ENCODE data around the gene CUEDC1. TPM values are rescaled to one million over a fixed set of nuclear protein-coding genes. Genes with fewer than 3 reads are reported as not detected.

Gene CUEDC1
- total and polyA plus RNA-seq, 9 of the 15 experiments (the other 6 are each of a cell fraction or from before 2014, with no cell fraction given), result 0.20 to 4.1 (median 1.6) TPM; not detected in 1

DNA sequence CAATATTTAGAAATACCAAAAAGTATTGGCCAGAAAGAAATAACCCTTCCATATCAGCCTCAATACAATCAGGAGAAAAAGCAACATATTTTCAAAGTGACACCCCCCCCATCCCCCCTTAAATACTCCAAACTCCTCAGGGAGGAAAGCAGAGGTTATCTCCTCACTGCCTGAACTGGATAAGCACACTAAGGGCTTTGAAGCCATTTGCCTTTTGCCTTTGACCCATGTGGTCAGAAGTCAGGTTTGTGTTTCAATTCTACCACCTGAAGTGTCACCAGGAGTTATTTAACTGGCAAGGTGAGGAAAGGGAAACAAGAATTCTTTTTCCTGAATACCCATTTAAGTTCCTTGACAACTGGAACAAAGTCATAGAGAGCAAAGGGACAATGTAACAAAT, 36.3 kb upstream of the CUEDC1 start (continued):
- TF ChIP-seq ARID4B (CRISPR knock-in tag; IDR thresholded peaks at IDR 0.05) (no peak), PHTF2 (CRISPR knock-in tag; IDR thresholded peaks at IDR 0.05) (no peak), CC2D1A (IDR thresholded peaks at IDR 0.05) (no peak), GATAD2A (IDR thresholded peaks at IDR 0.05) (no peak), RBM15 (IDR thresholded peaks at IDR 0.05; ENCODE audit: insufficient read depth, low read length) (no peak), ZNF707 (CRISPR knock-in tag; conservative IDR thresholded peaks at IDR 0.05) (no peak), ZNF134 (CRISPR knock-in tag; conservative IDR thresholded peaks at IDR 0.05) (no peak), CBX2 (IDR thresholded peaks at IDR 0.05; ENCODE audit: insufficient read depth, low read length, poor library complexity, severe bottlenecking) (no peak), NFE2 (IDR thresholded peaks at IDR 0.05; ENCODE audit: low read depth) (no peak), SIX5 (IDR thresholded peaks at IDR 0.05; ENCODE audit: borderline replicate concordance in 1 of 2, insufficient read depth in 1 of 2, low read depth in 1 of 2, low read length in 2 of 2) (no peak), LEF1 (IDR thresholded peaks at IDR 0.05) (peak; percentile 48; the same call in 1 of the 2 replicates), PHF20 (IDR thresholded peaks at IDR 0.05; ENCODE audit: partially characterized antibody) (no peak), HNRNPL (IDR thresholded peaks at IDR 0.05; ENCODE audit: low read depth, low read length) (no peak), ZNF436 (CRISPR knock-in tag; IDR thresholded peaks at IDR 0.05) (no peak), ZNF830 (CRISPR knock-in tag; IDR thresholded peaks at IDR 0.05) (no peak), TAL1 (IDR thresholded peaks at IDR 0.05) (peak; percentile 18; the same call in 1 of the 2 replicates)
- TF ChIP-seq, protein P1, sequence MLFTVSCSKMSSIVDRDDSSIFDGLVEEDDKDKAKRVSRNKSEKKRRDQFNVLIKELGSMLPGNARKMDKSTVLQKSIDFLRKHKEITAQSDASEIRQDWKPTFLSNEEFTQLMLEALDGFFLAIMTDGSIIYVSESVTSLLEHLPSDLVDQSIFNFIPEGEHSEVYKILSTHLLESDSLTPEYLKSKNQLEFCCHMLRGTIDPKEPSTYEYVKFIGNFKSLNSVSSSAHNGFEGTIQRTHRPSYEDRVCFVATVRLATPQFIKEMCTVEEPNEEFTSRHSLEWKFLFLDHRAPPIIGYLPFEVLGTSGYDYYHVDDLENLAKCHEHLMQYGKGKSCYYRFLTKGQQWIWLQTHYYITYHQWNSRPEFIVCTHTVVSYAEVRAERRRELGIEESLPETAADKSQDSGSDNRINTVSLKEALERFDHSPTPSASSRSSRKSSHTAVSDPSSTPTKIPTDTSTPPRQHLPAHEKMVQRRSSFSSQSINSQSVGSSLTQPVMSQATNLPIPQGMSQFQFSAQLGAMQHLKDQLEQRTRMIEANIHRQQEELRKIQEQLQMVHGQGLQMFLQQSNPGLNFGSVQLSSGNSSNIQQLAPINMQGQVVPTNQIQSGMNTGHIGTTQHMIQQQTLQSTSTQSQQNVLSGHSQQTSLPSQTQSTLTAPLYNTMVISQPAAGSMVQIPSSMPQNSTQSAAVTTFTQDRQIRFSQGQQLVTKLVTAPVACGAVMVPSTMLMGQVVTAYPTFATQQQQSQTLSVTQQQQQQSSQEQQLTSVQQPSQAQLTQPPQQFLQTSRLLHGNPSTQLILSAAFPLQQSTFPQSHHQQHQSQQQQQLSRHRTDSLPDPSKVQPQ (CRISPR knock-in tag; IDR thresholded peaks at IDR 0.05; ENCODE audit: borderline replicate concordance), result no peak
- TF ChIP-seq, protein P2, sequence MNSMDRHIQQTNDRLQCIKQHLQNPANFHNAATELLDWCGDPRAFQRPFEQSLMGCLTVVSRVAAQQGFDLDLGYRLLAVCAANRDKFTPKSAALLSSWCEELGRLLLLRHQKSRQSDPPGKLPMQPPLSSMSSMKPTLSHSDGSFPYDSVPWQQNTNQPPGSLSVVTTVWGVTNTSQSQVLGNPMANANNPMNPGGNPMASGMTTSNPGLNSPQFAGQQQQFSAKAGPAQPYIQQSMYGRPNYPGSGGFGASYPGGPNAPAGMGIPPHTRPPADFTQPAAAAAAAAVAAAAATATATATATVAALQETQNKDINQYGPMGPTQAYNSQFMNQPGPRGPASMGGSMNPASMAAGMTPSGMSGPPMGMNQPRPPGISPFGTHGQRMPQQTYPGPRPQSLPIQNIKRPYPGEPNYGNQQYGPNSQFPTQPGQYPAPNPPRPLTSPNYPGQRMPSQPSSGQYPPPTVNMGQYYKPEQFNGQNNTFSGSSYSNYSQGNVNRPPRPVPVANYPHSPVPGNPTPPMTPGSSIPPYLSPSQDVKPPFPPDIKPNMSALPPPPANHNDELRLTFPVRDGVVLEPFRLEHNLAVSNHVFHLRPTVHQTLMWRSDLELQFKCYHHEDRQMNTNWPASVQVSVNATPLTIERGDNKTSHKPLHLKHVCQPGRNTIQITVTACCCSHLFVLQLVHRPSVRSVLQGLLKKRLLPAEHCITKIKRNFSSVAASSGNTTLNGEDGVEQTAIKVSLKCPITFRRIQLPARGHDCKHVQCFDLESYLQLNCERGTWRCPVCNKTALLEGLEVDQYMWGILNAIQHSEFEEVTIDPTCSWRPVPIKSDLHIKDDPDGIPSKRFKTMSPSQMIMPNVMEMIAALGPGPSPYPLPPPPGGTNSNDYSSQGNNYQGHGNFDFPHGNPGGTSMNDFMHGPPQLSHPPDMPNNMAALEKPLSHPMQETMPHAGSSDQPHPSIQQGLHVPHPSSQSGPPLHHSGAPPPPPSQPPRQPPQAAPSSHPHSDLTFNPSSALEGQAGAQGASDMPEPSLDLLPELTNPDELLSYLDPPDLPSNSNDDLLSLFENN (IDR thresholded peaks at IDR 0.05; ENCODE audit: low read depth in 2 of 2, low read length in 2 of 2), result no peak
